Measurements from ENCODE around the gene CACTIN.

CACTIN gene

GRCh38 chr19:3618144-3618810 lies 8.3 kb downstream of the CACTIN start:
- TF ChIP-seq POLR2AphosphoS5 (IDR thresholded peaks at IDR 0.05; ENCODE audit: low read depth, low read length) (no peak), FOXP2 (optimal IDR thresholded peaks at IDR 0.05; ENCODE audit: borderline replicate concordance, extremely low read depth, extremely low read length, insufficient read depth) (peak; percentile 70)

DNA sequence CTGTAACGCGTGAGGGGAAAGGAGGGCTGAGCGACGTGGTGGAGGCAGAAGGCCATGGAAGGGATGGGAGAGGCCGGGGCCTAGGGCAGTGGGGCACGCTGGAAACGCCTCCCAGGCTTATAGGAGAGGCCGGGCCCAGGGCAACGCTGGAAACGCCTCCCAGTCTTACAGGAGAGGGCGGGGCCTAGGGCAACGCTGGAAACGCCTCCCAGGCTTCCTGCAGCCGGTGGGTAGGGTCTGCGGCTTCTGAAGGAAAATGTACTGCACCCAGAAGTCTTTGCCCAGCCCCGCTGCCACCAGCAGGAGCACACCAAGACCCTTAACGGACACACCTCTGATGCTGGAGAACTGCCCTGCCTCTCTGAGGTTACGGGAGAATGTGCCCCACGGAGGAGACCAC lies 9.1 kb downstream of the CACTIN start:
- TF ChIP-seq FOXP2 (optimal IDR thresholded peaks at IDR 0.05; ENCODE audit: borderline replicate concordance, extremely low read depth, extremely low read length, insufficient read depth) (no peak), SIN3A (IDR thresholded peaks at IDR 0.05; ENCODE audit: borderline replicate concordance, insufficient read depth, low read length) (no peak), POLR2AphosphoS5 (IDR thresholded peaks at IDR 0.05; ENCODE audit: low read depth, low read length) (no peak), REST (IDR thresholded peaks at IDR 0.05; ENCODE audit: insufficient read depth in 1 of 2, low read depth in 2 of 2, low read length in 2 of 2) (no peak), TAF1 (IDR thresholded peaks at IDR 0.05; ENCODE audit: borderline replicate concordance, insufficient read depth, low read length) (no peak)

GRCh38 chr19:3615524-3616135 lies 11.0 kb downstream of the CACTIN start:
- TF ChIP-seq FOXP2 (optimal IDR thresholded peaks at IDR 0.05; ENCODE audit: borderline replicate concordance, extremely low read depth, extremely low read length, insufficient read depth), result no peak
- TF ChIP-seq SIN3A (IDR thresholded peaks at IDR 0.05; ENCODE audit: borderline replicate concordance, insufficient read depth, low read length), result no peak
- TF ChIP-seq POLR2AphosphoS5 (IDR thresholded peaks at IDR 0.05; ENCODE audit: low read depth, low read length), result no peak
- TF ChIP-seq TAF1 (IDR thresholded peaks at IDR 0.05; ENCODE audit: borderline replicate concordance, insufficient read depth, low read length), result no peak
- no peak for TF ChIP-seq REST (IDR thresholded peaks at IDR 0.05; ENCODE audit: insufficient read depth in 1 of 2, low read depth in 2 of 2, low read length in 2 of 2)

DNA sequence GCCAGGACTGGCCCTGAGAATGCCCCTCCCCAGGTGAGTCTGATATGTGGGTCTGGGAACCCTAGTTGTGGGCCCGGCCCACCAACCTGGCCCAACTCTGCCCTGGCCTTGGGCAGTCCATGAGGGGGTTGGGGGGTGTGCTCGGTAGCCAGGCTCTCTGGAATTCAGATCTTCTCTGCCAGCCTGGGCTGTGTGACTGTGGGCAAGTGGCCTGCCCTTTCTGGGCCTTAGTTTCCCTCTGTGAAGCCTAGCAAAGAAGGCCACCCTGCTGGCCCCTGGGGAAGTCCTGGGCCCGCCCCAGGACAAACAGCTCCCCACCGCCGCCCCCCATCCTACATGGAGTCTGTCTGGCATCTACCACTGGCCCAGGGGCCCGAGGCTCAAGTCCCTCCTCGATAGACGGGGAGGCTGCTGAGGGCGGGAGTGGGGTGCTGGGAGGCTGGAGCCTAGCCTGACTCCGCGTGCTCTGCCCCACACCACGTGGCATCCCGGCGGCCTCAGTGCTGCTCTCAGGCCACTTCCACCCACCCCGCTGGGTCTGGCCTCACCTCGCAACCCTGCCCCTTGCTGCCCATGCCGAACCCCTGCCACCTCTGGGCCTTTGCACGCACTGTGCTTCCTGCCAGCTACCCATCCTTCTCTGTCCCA lies 11.6 kb downstream of the CACTIN start:
- TF ChIP-seq POLR2AphosphoS5 (IDR thresholded peaks at IDR 0.05; ENCODE audit: low read depth, low read length) (no peak), FOXP2 (optimal IDR thresholded peaks at IDR 0.05; ENCODE audit: borderline replicate concordance, extremely low read depth, extremely low read length, insufficient read depth) (no peak)

GRCh38 chr19:3613818-3614661 lies 12.6 kb downstream of the CACTIN start:
- TF ChIP-seq REST (IDR thresholded peaks at IDR 0.05; ENCODE audit: insufficient read depth in 1 of 2, low read depth in 2 of 2, low read length in 2 of 2), result no peak
- no peak for TF ChIP-seq FOXP2 (optimal IDR thresholded peaks at IDR 0.05; ENCODE audit: borderline replicate concordance, extremely low read depth, extremely low read length, insufficient read depth)
- TF ChIP-seq SIN3A (IDR thresholded peaks at IDR 0.05; ENCODE audit: borderline replicate concordance, insufficient read depth, low read length), result no peak
- no peak for TF ChIP-seq POLR2AphosphoS5 (IDR thresholded peaks at IDR 0.05; ENCODE audit: low read depth, low read length)
- no peak for TF ChIP-seq TAF1 (IDR thresholded peaks at IDR 0.05; ENCODE audit: borderline replicate concordance, insufficient read depth, low read length)
